ENCODE measurements around the gene HYI. TPM values are rescaled to one million over a fixed set of nuclear protein-coding genes. Genes with fewer than 3 reads are reported as not detected.

The HYI gene
- total RNA-seq, 1 experiment from 2014 or later: 55.3 TPM

DNA sequence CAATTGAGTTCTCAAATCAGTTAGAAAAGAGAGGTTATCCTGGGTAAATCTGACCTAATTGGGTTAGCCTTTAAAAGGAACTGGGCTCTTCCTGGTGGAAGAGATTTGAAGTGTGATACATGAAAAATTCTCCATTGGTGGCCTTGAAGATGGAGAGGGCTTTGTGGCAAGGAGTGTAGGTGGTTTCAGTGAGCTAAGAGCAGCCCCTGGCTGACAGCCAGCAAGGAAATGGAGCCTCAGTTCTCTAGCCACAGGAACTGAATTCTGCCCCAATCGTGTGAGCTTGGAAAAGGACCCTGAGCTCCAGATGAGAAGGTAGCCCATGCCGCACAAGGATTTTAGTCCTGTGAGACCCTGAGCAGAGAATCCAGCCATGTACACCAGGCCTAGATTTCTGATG is 12.7 kb upstream of the HYI start:
- H3K27ac ChIP-seq (ENCODE audit: low read length): no peak overlapping the region
- ATAC-seq: no peak
- no peaks in the 10 kb centered on the region for H3K36me3 ChIP-seq (ENCODE audit: control insufficient read depth, insufficient read depth, low read length)
- intact Hi-C loops (cut with micrococcal nuclease; ENCODE audit: unreplicated experiment) (no loop called here), in situ Hi-C loops (cut with HindIII; ENCODE audit: low pct_unique_long_range_greater_than_20kb, low sequenced_read_pairs) (no loop called here)
- H3K27me3 ChIP-seq (ENCODE audit: control insufficient read depth, insufficient read depth, low read length): no peaks in the 10 kb centered on the region
- DNase-seq (ENCODE audit: low read depth, low spot score): no peak
- no peak overlapping the region for H3K4me3 ChIP-seq (ENCODE audit: low read depth in 2 of 2, low read length in 2 of 2)
- no peaks in the 10 kb centered on the region for H3K4me1 ChIP-seq (ENCODE audit: control insufficient read depth, insufficient read depth, low read length)
- POLR2A ChIA-PET: no interaction called here
- TF ChIP-seq TCF7L2 (IDR thresholded peaks at IDR 0.05; ENCODE audit: low read depth, low read length): no peak
- no peak for TF ChIP-seq POLR2AphosphoS5 (IDR thresholded peaks at IDR 0.05; ENCODE audit: low read depth, low read length)
- TF ChIP-seq SIN3A (IDR thresholded peaks at IDR 0.05; ENCODE audit: borderline replicate concordance, insufficient read depth, low read depth, low read length): no peak
- TF ChIP-seq, protein P1, sequence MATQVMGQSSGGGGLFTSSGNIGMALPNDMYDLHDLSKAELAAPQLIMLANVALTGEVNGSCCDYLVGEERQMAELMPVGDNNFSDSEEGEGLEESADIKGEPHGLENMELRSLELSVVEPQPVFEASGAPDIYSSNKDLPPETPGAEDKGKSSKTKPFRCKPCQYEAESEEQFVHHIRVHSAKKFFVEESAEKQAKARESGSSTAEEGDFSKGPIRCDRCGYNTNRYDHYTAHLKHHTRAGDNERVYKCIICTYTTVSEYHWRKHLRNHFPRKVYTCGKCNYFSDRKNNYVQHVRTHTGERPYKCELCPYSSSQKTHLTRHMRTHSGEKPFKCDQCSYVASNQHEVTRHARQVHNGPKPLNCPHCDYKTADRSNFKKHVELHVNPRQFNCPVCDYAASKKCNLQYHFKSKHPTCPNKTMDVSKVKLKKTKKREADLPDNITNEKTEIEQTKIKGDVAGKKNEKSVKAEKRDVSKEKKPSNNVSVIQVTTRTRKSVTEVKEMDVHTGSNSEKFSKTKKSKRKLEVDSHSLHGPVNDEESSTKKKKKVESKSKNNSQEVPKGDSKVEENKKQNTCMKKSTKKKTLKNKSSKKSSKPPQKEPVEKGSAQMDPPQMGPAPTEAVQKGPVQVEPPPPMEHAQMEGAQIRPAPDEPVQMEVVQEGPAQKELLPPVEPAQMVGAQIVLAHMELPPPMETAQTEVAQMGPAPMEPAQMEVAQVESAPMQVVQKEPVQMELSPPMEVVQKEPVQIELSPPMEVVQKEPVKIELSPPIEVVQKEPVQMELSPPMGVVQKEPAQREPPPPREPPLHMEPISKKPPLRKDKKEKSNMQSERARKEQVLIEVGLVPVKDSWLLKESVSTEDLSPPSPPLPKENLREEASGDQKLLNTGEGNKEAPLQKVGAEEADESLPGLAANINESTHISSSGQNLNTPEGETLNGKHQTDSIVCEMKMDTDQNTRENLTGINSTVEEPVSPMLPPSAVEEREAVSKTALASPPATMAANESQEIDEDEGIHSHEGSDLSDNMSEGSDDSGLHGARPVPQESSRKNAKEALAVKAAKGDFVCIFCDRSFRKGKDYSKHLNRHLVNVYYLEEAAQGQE (IDR thresholded peaks at IDR 0.05; ENCODE audit: insufficient read depth in 1 of 2, low read depth in 2 of 2, low read length in 1 of 2): no peak
- TF ChIP-seq, protein P2, sequence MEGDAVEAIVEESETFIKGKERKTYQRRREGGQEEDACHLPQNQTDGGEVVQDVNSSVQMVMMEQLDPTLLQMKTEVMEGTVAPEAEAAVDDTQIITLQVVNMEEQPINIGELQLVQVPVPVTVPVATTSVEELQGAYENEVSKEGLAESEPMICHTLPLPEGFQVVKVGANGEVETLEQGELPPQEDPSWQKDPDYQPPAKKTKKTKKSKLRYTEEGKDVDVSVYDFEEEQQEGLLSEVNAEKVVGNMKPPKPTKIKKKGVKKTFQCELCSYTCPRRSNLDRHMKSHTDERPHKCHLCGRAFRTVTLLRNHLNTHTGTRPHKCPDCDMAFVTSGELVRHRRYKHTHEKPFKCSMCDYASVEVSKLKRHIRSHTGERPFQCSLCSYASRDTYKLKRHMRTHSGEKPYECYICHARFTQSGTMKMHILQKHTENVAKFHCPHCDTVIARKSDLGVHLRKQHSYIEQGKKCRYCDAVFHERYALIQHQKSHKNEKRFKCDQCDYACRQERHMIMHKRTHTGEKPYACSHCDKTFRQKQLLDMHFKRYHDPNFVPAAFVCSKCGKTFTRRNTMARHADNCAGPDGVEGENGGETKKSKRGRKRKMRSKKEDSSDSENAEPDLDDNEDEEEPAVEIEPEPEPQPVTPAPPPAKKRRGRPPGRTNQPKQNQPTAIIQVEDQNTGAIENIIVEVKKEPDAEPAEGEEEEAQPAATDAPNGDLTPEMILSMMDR (IDR thresholded peaks at IDR 0.05): no peak
- no peaks in the 10 kb centered on the region for H3K9me3 ChIP-seq (ENCODE audit: control insufficient read depth, insufficient read depth, low read depth, low read length)
- CTCF ChIA-PET: no interaction called here
- BruUV-seq (replicated peaks): no TSS peak

DNA sequence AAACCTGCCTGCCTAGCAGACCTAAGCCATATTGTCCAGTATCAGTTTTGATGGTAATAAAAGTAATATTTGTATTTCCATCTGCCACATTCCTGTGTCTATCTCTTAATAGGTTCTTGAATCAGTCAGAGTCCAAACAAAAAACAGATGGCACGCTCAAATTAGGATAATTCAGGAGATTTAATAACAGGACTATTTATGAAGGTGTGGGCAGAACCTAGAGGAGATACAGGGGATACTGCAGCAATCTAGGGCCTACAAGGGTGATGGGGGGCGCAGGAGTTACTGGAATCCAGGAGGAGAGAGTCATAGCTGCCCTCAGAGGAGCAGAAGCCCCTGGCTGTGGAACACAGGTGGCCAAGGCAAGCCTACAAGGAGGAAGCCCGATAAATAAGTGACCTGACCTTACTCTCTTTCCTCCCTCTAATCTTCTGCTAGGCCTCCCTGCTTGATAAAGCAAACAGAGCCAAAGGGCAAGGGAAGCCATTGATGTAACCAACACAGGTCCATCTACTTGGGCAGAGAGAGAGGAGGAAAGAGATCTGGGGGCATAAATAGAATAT is 11.9 kb upstream of the HYI start:
- Histone ChIP-seq H3K27me3 (ENCODE audit: control insufficient read depth, insufficient read depth, low read length) (no peaks in the 10 kb centered on the region), H3K36me3 (ENCODE audit: control insufficient read depth, insufficient read depth, low read length) (no peaks in the 10 kb centered on the region), H3K9me3 (ENCODE audit: control insufficient read depth, insufficient read depth, low read depth, low read length) (no peaks in the 10 kb centered on the region), H3K4me3 (ENCODE audit: low read depth in 2 of 2, low read length in 2 of 2) (no peak overlapping the region), H3K4me1 (ENCODE audit: control insufficient read depth, insufficient read depth, low read length) (no peaks in the 10 kb centered on the region), H3K27ac (ENCODE audit: low read length) (no peak overlapping the region)
- in situ Hi-C loops (cut with HindIII; ENCODE audit: low pct_unique_long_range_greater_than_20kb, low sequenced_read_pairs): no loop called here
- TF ChIP-seq, protein P2 (IDR thresholded peaks at IDR 0.05): no peak
- no peak for TF ChIP-seq SIN3A (IDR thresholded peaks at IDR 0.05; ENCODE audit: borderline replicate concordance, insufficient read depth, low read depth, low read length)
- no peak for TF ChIP-seq POLR2AphosphoS5 (IDR thresholded peaks at IDR 0.05; ENCODE audit: low read depth, low read length)
- TF ChIP-seq, protein P1 (IDR thresholded peaks at IDR 0.05; ENCODE audit: insufficient read depth in 1 of 2, low read depth in 2 of 2, low read length in 1 of 2): no peak
- no peak for TF ChIP-seq TCF7L2 (IDR thresholded peaks at IDR 0.05; ENCODE audit: low read depth, low read length)
- no peak for ATAC-seq
- intact Hi-C loops (cut with micrococcal nuclease; ENCODE audit: unreplicated experiment): no loop called here
- DNase-seq (ENCODE audit: low read depth, low spot score): no peak
- ChIA-PET CTCF (no interaction called here), POLR2A (no interaction called here)
- BruUV-seq (replicated peaks): no TSS peak
